GM23248 (cell line): ENCODE measurements around the gene TTBK2.

ENCODE experiments used
- EZH2 ChIP-seq: fragments of 200-600 bp; sonication (generic); IDR thresholded peaks from 2 replicates; pipeline ENCODE4 v1.6.1; 2018; ENCODE audit warnings: antibody characterized with exemption, mild to moderate bottlenecking; ENCODE audit not compliant: insufficient read depth, poor library complexity, severe bottlenecking
- EZH2phosphoT487 ChIP-seq: fragments of 200-600 bp; sonication (generic); IDR thresholded peaks from 2 replicates; pipeline ENCODE4 v1.6.1; 2018; ENCODE audit warnings: antibody characterized with exemption, moderate library complexity, mild to moderate bottlenecking, low read depth; ENCODE audit not compliant: insufficient read depth

DNA sequence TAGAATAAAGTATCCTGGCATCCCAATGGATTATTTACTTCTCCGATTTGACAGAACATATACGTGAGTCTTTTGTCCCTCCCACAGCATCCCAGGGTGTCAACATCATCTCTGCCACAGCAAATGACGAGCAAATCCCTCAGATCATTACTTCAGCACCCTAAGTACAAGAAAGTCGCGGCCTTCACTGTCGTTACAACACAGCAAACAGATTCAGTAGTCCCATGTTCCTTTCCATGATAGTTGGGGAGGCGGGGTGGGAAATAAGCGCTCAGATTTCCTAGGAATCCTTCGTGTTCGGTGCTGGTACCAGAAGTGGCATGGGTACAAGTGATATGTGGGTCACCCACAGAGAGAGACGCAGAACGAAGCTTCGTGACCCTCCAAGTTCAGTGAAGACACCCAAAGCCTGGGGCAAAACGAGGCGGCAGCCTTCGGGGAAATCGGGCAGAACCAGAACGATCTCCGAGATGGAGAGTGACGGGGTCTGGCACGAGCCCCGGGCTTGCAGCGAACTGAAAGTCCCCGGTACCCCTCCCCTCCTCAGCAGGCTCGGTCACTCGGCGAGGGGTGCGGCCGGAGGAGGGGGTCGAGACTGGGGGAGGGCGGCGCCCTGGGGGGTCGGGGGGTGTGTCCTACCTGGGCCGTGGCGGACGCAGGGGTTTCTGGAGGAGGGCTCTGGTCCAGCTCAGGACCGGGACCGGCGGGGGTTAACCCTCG is 619 bp downstream of the TTBK2 start:
- TF ChIP-seq EZH2 (no peak), EZH2phosphoT487 (no peak)
